Stimulated activated CD4-positive, alpha-beta T cell treated with anti-CD3 and anti-CD28 coated beads, Interleukin-12 subunit alpha, Interleukin-12 subunit beta, amount 100 ng/mL, for 48 hours (primary cell): ENCODE measurements around the gene PRKCD.
"Not testable (repeated sequence)": the region's sequence is repeated elsewhere in the genome, so short reads cannot be mapped to it uniquely, and the experiment has no call there.

Experiments
- DNase-seq, 3 donors: peaks; one replicate each; pipeline ENCODE4 v3.0.0-alpha.2; 2020; ENCODE audit warnings: low read depth in 2 of 3, low spot score in 1 of 3

PRKCD gene

DNA sequence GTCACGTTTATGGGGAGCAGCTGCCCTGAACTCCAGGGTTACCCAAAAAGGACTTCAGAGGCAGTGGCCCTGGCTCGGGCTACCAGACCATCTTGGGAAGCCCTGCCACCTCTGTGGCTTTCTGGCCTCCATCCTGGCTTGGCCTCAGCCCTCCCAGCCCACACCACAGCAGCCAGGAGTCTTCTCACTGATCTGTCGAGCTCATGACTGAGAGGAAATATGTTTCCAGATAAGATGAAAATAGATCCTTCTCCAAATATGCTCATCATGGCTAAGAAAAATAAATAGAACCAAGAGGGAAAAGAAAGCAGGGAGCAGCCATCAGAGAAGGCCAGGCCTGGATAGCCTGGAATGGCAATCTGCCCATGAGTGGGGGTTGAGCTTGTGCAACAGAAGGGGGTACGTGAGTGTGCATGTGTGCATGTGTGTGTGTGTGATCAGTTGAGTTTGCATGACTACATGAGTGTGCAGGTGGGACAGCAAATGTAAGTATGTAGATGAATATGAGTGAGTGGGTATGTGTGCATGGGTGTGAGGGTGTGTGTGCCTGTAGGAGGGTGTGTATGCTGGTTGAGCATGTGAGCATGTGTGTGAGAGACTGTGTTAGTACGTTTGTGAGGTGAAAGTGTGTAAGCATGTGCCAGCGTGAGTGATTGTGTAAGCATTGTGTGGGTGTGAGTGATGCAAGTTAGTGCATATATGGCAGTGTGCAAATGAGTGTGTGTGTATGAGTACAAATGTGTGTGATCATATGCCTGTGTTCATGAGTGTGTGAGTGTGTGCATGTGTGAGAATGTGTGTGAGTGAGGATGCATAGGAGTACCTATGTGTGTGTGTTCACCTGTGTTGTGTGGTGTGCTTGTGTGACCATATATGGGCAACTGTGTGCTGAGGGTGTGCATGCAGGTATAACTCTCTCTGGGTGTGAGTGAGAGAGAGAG is 20.8 kb upstream of the PRKCD start:
- DNase-seq, result no peak

DNA sequence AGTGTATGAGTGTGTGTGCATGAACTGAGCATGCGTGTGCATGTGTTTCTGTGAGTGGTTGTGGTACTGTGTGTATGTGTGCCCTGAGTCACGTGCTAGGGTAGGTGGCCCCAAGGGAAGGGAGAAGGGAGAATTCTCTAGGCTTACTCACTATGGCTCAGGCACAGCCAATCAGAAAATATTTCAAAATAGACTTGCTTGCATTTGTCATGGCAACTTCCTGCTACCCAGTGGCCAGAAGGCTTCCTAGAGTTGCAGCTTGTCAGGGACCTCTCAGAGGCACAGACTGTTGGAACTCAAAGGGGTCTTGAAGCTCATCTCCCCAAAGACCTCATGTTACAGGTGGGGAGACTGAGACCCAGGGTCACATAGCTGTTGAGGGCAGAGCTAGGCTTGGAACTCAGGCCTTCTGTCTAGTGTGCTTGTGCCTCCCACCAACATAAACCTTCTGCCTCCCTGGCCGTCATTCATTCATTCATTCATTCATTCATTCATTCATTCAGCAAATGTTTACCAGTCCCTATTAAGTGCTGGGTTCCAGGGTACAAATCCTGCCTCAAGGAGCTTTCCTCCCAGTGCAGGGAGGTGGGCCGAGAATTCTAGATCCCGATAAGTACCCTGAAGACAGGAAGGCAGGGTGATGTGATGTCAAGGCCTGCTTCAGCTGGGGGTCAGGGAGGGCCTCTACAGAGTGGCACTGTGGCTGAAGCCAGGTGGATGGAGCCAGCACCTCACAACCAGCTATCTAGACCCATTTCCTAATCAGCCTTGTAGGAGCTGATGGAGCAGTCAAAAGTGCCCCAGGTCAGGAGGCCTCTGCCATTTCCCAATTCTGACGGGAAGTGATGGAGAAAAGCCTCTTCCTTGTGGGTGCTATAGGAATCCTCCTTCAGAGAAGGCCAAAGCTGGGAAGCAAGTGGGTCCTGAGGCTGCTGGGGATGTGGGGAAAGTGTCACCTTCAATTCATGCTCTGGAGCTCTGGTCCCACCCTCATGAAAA is 19.9 kb upstream of the PRKCD start:
- no peak for DNase-seq

DNA sequence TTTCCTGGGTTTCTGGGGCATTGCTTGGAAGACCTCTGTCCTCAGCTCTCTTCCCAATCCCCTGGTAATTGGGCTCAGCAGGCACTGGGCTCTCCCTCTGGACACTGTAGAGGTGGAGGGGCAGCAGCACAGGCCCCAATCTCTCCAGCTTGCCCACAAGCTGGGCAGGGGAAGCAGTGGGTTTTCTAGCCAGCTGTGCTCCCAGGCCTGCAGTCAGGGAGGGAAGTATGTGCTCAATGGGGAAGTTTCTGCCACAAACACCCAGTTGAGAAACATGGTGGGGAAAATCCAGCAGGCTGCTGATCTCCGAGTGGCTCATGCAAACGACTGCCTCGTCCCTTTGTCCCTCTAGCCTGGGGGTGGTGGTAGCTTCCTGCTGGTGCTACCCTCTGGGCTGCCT is 18.0 kb upstream of the PRKCD start:
- no peak for DNase-seq

DNA sequence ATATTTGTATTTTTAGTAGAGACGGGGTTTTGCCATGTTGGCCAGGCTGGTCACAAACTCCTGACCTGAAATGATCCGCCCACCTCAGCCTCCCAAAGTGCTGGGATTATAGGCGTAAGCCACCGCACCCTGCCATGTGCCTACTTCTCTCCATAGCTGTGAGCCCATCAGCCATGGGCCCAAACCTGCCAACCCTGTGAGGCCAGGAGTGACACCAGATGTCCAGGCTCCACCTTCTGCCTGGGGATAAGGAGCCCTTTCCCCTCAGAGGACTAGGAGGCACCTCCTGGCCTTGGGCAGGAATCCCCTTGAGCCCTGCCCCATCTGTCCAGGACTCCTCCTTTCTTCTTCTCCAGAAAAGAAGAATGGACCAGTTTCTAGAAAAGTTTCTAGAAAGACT is 16.6 kb upstream of the PRKCD start:
- DNase-seq, result no peak

DNA sequence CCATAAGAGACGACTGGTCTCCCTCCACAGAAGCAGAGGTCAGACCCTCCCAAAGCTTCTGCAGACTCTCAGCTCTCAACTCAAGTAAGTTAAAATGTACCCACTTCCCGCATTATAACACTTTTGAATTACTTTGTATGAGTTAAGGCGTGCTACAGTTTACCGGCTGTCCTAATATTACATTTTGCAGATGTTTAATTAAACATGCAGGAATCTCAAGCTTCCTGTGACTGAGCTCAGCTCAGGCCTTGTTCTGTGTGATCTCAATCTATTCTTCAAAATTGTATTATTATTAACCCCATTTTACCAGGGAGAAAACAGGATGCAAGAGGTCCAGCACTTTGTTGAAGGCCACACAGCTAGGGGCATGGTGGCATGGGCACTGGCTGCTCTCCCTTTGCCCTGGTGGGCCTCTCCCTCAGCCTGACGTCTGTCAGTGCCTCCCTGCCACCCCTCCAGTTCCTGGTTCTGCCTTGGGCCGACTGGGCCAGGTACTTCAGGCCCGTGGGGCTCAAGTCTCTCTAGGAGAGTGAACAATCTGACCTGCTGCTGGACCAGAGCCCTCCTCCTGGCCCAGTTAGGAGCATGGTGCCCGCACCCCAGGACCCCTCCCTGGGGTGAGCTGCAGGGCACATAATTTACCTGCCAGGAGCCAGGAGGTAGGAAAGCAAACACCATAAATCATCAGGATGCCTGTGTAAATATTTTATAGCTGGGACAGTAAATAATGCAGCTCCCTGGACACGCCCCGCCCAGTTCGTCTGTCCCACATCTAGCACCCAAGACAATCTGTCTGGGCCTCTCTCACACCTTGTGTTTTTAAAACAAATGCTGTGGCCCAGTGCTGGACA is 15.9 kb upstream of the PRKCD start:
- DNase-seq, result no peak

DNA sequence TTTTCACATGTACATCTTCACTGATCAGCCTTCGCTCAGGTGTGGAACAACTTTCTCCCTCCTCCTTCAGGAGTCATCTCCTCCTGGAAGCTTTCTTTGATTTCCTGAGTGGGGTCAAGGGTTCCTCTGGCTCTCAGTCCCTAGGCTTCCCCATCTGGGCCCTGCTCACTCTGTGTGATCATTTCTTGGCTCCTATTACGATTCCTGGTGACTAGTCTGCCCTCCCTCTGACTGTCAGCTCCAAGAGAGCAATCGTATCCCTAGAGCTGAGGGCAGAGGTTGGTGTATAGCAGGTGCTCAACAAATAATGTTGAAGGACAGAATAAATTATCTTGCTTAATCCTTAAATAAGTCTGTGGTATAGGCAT is 15.3 kb upstream of the PRKCD start:
- DNase-seq, result no peak

DNA sequence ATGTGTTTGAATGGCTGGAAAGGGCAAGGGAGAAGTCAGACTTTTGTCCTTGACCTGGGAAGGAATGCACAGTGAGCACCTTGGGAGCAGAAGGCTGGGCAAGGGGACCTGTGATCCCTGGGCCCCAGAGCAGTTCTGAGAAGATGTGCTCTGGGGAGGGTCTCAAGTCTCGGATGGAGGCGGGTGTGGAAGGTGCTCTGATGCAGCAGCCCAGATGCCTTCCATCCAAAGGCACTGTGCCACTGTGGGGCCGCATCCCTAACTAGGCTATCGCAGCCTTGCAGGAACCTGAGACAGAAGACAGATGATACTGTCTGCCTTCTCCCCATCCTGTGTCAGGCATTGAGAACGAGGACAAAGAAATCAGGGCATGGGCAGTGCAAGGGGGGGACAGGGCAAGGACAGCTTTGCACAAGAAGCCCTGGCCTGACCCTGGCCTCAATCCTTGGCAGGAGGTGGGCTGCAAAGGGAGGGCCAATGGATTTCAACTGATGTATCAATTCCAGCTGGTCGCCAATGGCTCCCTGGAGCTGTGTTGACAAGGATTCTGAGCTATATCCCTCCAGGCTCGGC is 14.6 kb upstream of the PRKCD start:
- no peak for DNase-seq

DNA sequence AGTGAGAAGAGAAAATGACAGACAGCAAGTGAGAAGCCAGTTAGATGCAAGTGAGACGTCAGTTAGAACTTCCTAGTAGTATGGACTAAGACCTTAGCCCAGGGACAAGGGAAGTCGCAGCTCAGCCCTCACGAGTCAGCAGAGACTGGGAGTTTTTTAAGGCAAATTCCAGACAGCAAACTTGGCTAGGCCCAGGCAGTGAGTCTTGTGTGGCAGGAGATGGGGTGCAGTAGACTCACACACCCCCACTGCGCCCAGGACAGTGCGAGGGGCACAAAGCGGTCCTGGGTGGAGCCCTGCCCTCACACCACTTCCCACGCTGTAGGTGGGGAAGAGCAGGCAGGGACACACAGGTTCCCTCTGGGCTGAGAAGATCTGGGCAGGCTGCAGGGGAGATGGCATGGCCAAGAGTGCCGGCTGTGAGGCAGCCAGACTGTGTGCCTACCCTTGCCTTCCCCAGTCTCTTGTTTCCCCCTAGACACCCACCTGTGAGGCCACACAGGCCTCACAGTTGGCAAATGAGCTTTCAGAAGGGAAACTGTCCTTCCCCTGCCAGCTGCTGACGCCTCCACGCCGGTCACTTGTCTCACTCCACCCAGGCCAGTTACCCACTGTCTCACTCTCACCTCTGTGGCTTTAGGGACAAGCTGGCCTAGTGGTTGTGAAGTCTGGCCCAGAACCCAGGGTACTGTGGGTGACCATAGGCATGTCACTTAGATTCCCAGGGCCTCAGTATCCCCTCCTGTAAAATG is 13.7 kb upstream of the PRKCD start:
- DNase-seq, result no peak

DNA sequence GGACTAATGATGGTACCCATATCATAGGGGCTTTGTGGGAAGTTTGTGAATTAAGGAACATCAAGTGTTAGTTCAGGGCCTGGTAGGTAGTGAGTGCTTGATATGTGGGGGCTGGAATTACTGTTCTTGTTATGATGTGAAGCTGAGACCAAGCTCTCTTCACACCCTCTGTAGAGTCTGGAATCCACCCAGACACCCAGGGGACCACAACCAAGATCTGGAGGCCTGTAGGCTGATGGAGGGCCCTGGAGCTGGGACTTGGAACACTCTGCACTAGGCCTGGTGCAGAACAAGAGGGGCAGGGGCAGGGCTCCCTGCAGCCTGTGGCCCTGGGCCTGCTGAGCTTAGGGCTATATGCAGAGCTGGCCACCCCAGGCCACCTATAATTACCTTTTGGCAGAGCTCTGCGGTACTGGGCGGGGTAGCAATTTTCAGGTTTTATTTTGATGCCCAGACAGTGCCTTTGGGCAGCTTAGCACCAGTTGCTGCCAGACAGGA is 13.1 kb upstream of the PRKCD start:
- DNase-seq, result no peak

DNA sequence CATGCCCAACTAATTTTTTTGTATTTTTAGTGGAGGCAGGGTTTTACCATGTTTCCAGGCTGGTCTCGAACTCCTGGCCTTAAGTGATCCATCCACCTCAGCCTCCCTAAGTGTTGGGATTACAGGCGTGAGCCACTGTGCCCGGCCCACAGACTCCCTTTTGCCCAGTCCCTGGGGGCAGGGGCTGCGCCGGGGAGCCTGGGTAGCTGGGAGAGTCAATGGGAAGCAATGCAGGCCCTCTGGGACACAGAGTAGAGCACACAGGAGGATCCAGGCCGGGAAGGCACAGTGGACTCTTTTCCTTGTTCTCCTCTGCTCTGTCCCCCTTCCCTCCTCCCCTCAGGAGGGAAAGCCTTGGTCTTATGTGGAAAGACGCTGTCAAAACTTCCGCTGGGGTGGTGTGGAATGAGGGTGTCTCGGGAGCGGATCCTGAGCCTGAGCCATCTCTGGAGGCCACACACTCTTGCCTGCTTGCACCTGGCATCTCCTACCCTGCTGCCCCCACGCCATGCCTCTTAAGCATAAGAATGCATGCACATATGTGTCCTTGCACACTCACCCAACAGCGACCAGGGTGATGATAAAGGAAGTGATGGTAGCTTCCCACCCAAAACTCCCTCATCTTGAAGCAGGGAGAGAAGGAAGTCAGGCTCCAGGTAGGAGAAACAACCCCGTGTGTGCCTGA is 11.9 kb upstream of the PRKCD start:
- no peak for DNase-seq

DNA sequence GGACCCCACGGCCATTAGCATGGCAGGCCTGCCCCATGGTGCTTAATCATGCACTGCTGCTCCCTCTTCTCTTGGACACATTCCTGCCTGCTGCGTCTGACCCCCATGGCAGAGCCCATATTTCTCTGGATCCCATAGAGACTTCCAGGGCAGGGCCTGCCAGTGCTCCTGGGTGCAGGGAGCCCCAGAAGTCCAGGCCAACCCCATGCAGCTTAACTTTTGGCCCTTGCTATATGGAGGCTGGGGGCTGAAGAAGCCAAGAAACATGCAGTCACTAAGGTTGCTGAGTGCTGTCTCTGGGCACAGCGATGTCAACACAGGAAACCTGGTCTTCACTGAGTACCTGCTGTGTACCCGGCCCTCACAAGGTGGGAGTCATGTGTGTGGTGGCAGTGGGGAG is 11.3 kb upstream of the PRKCD start:
- DNase-seq, result no peak

DNA sequence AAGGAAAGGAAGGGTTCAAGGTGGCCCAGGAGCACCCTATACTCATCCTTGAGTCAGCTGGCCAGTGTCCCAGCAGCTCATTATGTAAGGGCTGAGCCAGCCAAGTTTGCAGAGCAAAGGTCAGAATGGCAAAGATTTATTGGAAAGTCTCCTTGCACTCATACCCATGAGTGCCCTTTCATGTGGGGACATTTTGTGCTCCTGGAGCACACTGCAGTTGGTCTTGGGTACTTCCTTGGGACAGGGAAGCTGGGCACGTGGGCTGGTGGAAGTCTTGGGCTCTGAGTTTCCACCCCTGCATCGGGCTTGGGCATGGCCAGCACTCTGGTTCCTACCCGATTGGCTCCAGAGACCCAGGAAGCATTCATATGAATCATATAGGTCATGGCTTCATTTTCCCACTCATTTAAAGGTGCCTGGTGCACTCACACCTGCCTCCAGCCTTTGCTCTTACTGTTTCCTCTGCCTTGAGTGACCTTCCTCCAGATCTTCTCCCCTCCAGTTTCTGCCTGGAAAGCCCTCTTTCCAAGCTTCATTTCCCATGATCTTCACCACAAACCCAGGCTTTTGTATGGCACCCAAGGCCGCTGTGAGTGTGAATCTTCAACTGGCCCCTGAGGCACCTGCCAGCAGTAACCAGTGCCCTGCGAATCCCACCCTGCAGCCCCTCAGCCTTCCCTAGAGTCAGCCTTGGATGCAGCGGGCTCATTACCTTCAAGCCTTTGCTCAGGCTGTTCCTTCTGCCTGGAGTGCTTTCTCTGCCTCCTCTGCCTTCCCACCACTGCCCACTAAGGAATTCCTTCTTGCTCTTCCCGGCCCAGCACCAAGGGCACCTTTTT is 10.5 kb upstream of the PRKCD start:
- DNase-seq, result no peak

DNA sequence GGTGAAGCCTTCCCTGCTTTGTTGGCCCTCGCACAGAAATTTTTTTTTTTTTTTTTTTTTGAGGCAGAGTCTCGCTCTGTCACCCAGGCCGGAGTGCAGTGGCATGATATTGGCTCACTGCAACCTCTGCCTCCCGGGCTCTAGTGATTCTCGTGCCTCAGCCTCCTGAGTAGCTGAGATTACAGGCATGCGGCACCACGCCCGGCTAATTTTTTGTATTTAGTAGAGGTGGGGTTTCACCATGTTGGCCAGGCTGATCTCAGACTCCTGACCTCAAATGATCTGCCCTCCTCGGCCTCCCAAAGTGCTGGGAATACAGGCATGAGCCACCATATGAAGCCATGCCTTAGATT is 9.9 kb upstream of the PRKCD start:
- DNase-seq, result not testable (repeated sequence)

DNA sequence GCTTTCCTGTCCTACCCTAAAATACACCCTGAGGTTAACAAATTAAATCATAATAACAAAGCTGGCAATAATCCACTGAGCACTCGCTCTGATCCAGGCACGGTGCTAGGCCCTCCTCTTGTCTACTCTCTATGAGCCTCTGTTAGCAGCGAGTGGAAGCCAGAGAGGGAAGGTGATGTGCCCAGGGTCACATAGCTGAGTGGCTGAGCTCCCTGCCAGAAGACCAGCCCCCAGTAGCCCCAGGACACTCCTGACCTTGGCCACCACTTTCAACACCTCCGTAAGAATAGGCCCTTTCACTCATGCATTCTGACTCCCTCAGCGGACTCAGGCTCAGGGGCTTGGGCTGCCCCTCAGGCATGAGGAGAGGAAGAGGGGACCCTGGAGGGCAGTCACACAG is 9.5 kb upstream of the PRKCD start:
- no peak for DNase-seq

DNA sequence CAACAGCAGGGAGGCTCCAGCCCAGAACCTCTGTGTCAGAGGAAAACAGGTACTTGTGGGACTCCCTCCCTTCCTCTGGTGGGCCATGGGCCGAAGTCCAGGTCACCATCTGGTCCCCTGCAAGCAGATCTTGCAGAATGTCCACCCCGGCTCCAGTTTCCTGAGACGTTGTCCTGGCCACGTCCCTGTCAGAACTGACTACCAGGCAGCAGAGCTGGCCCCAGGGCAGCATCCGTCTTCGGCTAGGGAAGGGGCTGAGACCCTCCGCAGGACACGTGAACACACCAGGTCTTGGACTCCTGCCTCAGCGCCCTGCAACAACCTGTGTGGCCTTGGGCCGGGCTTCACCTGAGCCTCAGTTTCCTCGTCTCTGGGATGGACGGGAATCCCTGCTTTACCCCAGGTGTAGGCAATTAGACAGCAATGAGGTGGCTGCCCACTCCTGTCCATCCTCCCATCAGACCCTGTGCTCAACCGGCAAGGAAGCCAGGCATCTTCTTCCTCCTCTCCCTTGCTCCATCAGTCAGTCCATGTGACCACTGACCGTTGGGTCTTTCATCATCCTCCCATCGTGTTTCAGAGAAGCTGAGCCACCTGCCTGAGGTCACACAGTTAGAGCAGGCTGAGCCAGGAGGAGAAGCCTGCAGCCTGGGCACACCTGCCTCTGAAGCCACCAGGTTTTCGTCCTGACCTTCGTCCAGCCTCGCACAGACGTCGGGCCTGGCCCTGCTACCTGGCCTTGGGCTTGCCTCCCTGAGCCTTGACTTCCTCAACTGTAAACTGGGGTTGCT is 8.9 kb upstream of the PRKCD start:
- no peak for DNase-seq

DNA sequence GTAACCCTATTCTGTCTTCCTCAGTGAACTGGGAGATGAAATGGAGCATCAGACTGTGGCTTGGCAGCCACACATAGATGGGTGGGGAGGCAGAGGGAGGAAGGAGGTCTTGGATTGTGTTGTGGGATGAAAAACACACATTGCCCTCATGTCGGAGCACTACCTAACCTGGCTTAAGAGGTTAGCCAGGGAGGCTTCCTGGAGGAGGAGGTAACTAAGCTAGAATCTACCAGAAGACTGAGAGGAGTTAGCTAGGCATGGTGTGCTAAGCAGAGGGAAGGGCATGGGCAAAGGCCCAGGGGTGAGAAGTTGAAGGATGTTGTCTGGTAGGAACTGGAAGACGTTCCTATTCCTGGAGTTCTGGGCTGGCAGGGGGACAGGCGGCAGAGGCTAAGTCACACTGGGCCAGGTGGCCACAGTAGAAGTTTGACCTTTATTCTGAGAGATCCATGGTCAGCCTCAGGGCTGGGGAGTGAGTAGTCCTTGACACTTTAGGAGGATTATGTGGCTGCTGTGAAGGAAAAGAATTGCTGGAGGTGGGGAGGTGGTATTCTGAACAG is 7.7 kb upstream of the PRKCD start:
- DNase-seq, result no peak

DNA sequence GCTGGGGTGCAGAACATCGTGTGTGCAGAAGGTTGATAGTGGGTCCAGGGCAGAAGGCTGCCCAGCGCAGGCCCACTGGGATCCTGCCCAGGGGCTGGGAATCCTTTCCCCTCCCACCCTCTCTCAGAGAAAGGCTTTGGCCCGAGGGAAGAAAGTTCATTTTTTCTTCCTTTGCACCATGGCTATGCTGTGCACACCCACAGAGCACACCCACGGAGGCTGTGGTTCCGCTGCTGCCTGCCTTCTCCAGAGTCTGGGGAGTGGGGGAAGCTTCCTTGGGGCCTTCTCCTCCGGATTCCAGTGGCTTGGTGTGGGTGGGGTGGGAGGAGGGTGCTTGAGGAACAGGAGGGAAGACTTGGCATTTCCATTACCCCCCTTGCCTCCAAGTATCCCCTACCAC is 7.0 kb upstream of the PRKCD start:
- DNase-seq, result no peak
